HG03521 (cell line): ENCODE results near the gene PRXL2B.

Experiments
- ATAC-seq: cut with Tn5 transposase; IDR thresholded peaks from one replicate; pipeline ENCODE4 v1.9.1; 2021; ENCODE audit warnings: mild to moderate bottlenecking, moderate library complexity; ENCODE audit not compliant: unreplicated experiment

The PRXL2B gene

GRCh38 chr1:2584686-2585317 lies 1.8 kb upstream of the PRXL2B start:
- ATAC-seq: no peak

- no peak for ATAC-seq
These were observed 1.1 kb upstream of the PRXL2B start for GRCh38 chr1:2585318-2586092.

DNA sequence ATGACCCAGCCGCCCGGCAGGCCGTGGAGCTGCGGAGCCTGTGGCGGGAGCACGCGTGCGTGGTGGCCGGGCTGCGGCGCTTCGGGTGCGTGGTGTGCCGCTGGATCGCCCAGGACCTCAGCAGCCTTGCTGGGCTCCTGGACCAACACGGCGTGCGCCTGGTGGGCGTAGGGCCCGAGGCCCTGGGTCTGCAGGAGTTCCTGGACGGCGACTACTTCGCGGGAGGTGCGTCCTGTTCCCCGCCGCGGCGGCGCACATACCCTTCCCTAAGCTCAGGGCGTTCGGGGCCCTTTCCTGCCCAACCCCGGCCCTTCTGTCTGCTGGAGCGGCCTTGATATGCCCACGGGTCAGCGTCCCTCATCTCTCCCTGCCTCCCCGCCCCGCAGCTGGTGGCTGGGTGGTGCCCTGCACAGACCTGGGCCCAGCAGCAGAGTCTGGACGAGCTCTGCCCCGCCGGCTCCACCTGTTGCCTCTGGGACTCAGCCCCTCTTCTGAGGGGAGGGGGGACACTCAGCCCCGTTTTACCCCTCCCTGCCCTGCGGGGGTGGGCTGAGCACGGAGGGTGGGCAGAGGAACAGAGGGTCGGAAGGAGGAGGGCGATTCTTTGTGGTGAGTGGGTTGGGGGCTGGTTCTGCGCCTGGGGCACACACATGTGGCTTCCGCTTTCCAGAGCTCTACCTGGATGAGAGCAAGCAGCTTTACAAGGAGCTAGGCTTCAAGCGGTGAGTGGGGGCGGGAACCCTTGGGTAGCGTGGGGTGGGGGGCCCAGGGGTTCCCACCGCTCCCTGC lies 688 bp downstream of the PRXL2B start:
- ATAC-seq: no peak

DNA sequence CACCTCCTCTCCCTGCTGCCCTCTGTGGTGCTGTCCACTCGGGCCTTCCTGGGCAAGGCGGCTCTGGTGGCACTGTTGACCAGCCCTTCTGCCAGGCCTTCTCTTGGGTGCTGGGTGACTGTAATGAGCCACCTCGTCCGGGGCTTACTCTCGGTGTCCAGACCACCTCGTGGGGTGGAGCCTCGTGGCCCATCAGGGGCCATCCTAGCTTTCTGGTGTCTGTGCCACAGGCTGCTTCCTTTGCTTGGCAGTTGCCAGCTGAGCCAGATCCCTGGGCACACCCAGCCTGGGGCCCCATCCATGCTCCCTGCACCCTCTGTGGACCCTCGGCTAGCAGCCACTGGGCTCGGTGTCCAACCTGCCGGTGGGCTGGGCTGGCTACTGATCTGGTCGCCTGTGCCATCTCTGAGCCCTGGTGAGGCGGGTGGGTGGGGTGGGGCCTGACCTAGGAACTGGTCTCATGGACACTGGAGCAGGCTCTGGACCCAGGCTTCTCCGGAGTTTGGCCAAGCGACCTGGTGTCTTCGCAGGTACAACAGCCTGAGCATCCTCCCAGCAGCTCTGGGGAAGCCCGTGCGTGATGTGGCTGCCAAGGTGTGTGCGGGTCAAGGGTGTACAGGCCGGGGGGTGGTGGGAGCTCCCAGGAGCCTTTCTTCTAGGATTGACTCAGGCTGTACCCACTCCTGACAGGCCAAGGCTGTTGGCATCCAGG lies 1.4 kb downstream of the PRXL2B start:
- ATAC-seq: no peak

DNA sequence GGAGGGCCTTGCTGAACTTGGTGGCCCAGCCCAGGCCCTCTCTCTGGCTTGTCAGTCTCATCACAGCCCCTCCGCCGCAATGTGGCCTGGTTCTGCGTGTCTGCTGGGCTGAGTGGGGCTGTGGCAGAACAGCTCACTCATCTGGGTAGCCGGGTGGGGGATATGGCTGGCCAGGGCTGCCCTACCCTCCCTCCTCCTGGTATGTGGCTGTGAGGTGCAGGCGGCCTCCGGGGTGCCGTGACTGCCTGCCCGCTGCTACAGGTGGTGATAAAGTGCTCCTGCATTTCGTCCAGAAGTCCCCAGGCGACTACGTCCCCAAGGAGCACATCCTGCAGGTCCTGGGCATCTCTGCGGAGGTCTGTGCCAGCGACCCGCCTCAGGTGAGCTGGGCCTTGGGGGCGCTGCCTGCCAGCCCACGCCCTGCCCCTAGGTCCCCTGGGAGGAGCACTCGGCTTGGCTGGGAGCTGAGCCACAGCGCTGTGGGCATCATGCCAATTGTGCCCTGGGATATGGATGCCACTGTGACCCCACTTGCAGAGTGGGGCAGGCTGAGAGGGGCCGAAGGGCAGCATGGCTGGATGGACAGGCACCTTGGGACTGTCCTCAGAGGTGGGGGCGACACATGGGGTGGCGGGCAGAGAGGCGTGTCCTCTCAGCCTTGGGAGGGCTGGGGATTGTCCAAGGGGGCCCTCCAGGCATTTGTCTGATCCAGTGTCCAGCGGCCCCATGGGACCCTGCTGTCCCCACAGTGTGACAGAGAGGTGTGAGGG lies 2.3 kb downstream of the PRXL2B start:
- ATAC-seq: no peak

DNA sequence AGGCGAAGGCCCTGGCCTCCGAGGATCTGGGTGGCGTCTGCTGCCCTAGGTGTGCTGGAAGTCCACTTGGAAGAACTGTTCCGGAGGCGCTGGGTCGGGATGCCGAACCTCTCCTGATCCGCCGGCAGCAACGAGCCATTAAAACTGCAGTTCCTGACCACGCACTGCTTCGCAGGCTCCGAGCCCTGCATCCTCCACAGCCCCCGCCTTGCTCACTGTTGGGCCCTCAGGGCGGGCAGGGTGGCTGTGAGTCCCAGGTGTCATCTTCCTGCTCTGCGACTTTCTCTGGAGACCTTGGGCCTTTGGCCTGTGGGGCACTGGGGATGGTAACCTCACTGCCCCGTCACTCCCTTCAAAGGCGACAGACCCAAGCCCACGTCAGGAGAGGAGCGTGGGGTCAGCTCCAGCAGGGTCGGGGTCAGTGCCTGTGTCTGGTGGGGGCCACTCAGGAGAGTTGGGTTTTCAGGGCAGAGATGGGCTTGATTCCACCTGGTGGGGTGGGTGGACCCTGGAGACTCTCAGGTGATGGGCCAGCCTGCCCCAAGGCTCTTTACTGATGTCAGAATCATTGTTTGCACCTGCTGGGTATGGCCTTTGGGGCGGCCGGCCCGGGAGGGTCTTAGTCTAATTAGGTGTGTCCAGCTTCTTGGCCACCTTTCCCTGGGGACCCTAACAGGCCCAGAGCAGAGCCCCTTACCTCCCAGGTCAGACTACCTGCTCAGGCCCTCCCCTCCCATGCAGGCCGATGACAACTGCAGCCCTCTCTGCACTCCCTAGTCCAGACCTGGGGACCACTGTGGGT lies 3.1 kb downstream of the PRXL2B start:
- no peak for ATAC-seq

DNA sequence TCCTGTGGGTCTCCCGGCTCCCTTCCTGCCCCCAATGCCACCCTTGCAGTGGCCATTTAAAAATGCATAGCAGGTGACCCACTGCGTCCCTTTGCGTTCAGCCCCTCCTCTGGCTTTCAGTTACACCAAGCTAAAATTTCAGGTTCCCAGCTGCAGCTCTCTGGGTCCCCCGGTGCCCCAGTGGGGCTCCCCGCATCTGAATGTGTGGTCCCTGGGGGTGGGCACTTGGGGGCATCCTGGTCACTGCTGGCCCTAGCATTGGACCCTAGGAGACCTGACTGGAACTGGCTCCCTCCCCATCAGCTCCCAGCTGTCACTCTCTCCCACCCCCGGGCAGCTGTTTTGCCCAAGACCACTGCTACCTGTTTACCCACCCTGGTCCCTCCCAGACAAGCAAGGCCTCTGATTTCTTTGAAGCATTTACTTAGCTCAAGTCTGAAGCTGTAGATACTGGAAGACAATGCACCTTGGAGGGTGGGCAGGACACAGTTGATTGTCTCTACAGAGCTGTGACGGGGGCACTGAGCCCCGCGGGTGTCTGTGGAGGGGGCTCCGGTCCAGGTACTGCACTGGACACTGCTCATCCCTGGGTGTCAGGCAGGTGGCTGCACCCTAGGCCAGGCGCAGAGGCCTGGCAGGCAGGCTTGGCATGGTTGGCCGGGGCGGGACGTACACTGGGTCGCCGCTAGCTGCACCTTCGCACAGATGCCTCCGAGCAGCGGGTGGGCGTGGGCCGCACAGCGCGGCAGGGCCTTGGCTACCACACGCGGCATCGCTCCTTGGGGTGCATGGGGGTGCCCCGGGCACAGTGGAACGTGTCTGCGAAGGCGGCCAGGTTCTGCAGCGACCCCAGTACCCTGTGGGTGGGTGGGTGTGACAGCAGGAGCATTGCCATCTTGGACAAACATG lies 3.9 kb downstream of the PRXL2B start:
- no peak for ATAC-seq

GRCh38 chr1:2591233-2591580 lies 4.6 kb downstream of the PRXL2B start:
- no peak for ATAC-seq

DNA sequence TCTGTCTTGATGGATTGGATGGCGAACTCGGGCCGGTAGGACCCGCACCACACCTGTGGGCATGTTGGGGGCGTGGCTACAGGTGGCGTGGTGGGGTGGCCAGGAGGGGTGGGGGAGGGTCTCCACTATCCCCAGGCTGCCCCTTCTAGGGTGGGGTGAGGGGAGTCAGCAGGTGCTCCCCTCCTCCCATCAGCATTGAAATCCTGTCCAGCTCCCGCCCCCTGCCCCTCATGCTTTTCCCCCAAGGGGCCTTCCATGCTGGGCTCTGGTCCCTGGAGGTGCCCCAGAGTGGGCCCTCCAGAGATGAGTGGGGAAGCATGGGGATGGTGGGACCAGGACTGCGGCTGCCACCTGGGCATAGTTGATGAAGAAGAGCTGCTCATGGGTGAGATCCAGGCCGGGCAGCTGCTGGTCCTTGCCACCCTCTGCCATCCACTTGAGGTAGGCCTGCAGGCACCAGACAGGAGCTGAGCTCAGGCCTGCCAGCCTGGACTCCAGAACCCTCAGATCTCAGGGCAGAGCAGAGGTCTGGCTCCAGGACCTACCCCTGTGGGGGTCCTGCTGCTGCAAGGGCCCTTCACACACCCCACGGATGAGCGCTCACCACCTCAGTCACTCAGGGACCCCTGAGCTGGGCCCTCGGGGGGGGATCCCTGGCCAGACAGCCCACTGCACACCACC lies 5.1 kb downstream of the PRXL2B start:
- no peak for ATAC-seq

DNA sequence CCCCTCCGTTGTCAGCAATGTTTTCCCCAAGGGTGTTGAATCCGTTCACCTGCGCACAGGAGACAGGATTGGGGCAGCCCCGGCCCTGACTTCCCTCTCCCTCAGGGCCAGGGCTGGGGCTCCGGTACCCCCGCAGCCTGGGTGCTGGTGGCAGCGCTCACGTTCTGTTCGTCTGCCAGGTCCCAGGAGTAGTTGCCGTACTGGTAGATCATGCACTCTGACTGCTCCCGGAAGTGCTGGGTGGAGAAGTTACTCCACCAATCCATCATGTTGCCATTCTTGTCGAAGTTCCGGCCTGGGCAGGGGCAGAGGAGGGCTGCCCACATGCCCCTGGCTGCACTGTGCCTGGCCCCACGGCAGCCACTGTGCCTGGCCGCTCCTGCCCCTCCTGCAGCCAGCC lies 6.1 kb downstream of the PRXL2B start:
- no peak for ATAC-seq

DNA sequence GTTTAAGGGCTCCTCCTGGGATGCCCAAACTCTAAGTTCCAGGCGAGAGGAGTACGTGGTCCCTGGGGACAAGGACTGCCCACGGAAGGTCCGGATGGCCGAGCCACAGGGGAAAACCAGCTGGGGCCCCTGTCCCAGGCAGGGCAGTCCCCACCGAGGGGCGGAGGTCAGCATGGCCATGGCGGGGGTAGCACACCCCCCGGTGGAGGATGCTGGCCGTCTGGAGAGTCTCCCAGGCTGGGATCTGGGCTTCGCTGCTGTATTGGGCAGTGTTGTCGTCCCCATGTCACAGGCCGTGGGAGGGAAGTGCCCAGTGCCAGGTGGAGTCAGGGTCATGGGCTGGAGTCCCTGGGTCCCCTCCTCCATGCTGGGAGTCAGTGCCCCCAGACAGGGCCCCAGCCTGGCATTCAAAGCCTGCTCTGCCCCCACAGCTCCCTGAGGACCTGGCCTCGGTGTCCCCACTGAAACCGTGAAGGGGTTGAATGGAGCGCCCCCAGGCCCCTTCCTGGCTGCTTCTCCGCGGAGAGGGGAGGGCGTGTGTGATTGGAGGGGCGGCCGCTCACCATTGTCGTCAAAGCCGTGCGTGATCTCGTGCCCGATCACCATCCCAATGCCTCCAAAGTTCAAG lies 6.8 kb downstream of the PRXL2B start:
- ATAC-seq: no peak

GRCh38 chr1:2594001-2594640 lies 7.5 kb downstream of the PRXL2B start:
- ATAC-seq: no peak

DNA sequence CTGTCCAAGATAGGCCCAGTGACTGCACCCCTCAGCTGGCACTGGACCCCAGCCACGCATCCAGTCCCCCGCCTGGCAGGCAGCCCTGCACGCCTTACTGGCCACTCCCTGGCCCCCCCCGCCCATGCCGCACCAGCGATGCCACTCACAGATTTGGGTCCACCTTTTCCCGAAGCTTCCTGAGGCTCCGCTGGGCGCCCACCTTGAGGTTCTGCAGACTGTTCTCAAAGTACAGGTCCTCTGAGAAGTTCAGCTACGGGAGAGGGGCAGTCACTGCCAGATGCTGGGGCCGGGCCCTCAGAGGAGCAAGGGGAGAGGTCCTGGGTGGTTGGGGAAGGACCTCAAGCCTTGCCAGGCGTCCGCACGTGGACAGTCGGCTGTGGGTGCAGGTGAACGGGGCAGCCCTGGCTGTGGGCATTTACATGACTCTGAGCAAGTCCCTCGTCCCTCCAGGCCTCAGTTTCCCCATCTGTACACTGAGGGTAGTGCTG lies 8.1 kb downstream of the PRXL2B start:
- ATAC-seq: no peak

- ATAC-seq: no peak
These were observed 8.8 kb downstream of the PRXL2B start for GRCh38 chr1:2595261-2595811.

- ATAC-seq: no peak
These were observed 9.4 kb downstream of the PRXL2B start for GRCh38 chr1:2595812-2596529.
